Stomach (tissue), 4 donors: ENCODE data around the gene ACAD11.

ENCODE experiments used
- CTCF ChIP-seq, 7 experiments: fragments of 450-650 bp in 4 of 7; fragments of 200-600 bp in 3 of 7; sonication (generic) in 3 of 7; IDR thresholded peaks; one replicate each; pipeline ENCODE4 v1.5.1; 2016 to 2019; ENCODE audit warnings: antibody characterized with exemption in 7 of 7, control low read depth in 2 of 7, mild to moderate bottlenecking in 1 of 7
- POLR2A ChIP-seq, 4 donors: fragments of 450-650 bp; IDR thresholded peaks; one replicate each; pipeline ENCODE4 v1.6.1; 2016; ENCODE audit warnings: antibody characterized with exemption in 4 of 4, control low read depth in 2 of 4, mild to moderate bottlenecking in 1 of 4, moderate library complexity in 1 of 4

- TF ChIP-seq CTCF (IDR thresholded peaks at IDR 0.05) (no peak), POLR2A (IDR thresholded peaks at IDR 0.05) (no peak)
Measured at GRCh38 chr3:132513057-132513456, 146.6 kb downstream of the ACAD11 start.
